Breast epithelium (tissue), 4 donors: Measurements from ENCODE around the gene CHP1. TPM values are rescaled to one million over a fixed set of nuclear protein-coding genes. Genes with fewer than 3 reads are reported as not detected.

Experiments used
- DNase-seq, 2 donors: peaks; one replicate each; pipeline ENCODE4 v3.0.0-alpha.2; 2019; ENCODE audit warnings: low spot score in 2 of 2
- H3K27ac ChIP-seq, 2 donors: fragments of 200-600 bp; sonication (generic) in 1 of 2; one replicate each; pipeline ENCODE4 v1.5.1; 2016 to 2019; ENCODE audit warnings: mild to moderate bottlenecking in 1 of 2
- H3K27me3 ChIP-seq, 2 donors: fragments of 200-600 bp; sonication (generic) in 1 of 2; one replicate each; pipeline versions ENCODE4 v1.5.1 to v1.6.0; 2017 to 2019; ENCODE audit warnings: control low read depth in 1 of 2, mild to moderate bottlenecking in 1 of 2
- H3K36me3 ChIP-seq: fragments of 200-600 bp; one replicate; pipeline ENCODE4 v1.5.1; 2019
- H3K4me1 ChIP-seq, 2 donors: fragments of 200-600 bp; sonication (generic); one replicate each; pipeline ENCODE4 v1.5.1; 2016 to 2019; ENCODE audit warnings: control low read depth in 1 of 2
- H3K4me3 ChIP-seq, 3 donors: fragments of 200-600 bp; sonication (generic); 1 replicate in 2 of 3; 2 replicates in 1 of 3; pipeline ENCODE4 v1.5.1; 2016 to 2019; ENCODE audit warnings: mild to moderate bottlenecking in 3 of 3, moderate library complexity in 2 of 3
- H3K9me3 ChIP-seq, 2 donors: fragments of 200-600 bp; sonication (generic) in 1 of 2; one replicate each; pipeline ENCODE4 v1.5.1; 2016 to 2019; ENCODE audit warnings: control low read depth in 1 of 2
- POLR2A ChIP-seq: fragments of 450-650 bp; IDR thresholded peaks from one replicate; pipeline ENCODE4 v1.6.1; 2016; ENCODE audit warnings: antibody characterized with exemption, mild to moderate bottlenecking, moderate library complexity
- POLR2AphosphoS5 ChIP-seq, 3 donors: sonication (generic); formaldehyde crosslinking; IDR thresholded peaks; one replicate each; pipeline ENCODE4 v1.6.1; 2017; ENCODE audit warnings: antibody characterized with exemption in 3 of 3
- intact Hi-C: fragments of 100-400 bp; cut with DNase I; formaldehyde crosslinking; loops from one replicate; pipeline ENCODE4 v1.15.1; 2023; ENCODE audit warnings: low total_unique reads
- total RNA-seq, 3 donors: library from RNA; depleted of rRNA; stranded (reverse); fragments of >200 nt; gene quantifications; one replicate each; pipeline ENCODE4 v1.1.0, GENCODE V29; 2016
- TF ChIP-seq, protein P1 (sequence below), 3 donors: fragments of 450-650 bp; IDR thresholded peaks; one replicate each; pipeline ENCODE4 v1.5.1; 2016 to 2017; ENCODE audit warnings: antibody characterized with exemption in 3 of 3, mild to moderate bottlenecking in 3 of 3, moderate library complexity in 3 of 3

CHP1 gene
- total RNA-seq, 3 donors from 2014 or later = 107 to 290 (median 120) TPM

DNA sequence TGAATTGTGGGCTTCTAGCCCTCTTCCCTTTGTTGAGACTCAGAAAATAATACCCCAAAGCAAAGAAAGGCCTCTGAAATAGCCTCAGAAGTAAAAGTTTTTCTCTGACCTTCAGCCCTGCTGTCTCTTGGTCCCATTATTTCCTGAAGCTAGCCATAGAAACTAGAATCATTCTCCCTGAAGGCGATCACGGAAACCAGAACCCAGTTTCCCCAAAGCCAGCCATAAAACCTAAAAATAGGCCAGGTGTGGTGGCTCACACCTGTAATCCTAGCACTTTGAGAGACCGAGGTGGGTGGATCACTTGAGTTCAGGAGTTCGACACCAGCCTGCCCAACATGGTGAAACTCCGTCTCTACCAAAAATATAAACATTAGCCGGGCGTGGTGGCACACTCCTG lies 27.7 kb upstream of the CHP1 start:
- H3K27me3 ChIP-seq = no peaks in the 10 kb centered on the region
- intact Hi-C loops = no loop called here
- no peaks in the 10 kb centered on the region for H3K4me1 ChIP-seq
- no peak overlapping the region for H3K27ac ChIP-seq
- no peak overlapping the region for H3K4me3 ChIP-seq
- TF ChIP-seq POLR2A (no peak), POLR2AphosphoS5 (IDR thresholded peaks at IDR 0.05) (no peak)
- TF ChIP-seq, protein P1, sequence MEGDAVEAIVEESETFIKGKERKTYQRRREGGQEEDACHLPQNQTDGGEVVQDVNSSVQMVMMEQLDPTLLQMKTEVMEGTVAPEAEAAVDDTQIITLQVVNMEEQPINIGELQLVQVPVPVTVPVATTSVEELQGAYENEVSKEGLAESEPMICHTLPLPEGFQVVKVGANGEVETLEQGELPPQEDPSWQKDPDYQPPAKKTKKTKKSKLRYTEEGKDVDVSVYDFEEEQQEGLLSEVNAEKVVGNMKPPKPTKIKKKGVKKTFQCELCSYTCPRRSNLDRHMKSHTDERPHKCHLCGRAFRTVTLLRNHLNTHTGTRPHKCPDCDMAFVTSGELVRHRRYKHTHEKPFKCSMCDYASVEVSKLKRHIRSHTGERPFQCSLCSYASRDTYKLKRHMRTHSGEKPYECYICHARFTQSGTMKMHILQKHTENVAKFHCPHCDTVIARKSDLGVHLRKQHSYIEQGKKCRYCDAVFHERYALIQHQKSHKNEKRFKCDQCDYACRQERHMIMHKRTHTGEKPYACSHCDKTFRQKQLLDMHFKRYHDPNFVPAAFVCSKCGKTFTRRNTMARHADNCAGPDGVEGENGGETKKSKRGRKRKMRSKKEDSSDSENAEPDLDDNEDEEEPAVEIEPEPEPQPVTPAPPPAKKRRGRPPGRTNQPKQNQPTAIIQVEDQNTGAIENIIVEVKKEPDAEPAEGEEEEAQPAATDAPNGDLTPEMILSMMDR (IDR thresholded peaks at IDR 0.05) = no peak
- no peak for DNase-seq
- H3K9me3 ChIP-seq = no peaks in the 10 kb centered on the region
- no peaks in the 10 kb centered on the region for H3K36me3 ChIP-seq

DNA sequence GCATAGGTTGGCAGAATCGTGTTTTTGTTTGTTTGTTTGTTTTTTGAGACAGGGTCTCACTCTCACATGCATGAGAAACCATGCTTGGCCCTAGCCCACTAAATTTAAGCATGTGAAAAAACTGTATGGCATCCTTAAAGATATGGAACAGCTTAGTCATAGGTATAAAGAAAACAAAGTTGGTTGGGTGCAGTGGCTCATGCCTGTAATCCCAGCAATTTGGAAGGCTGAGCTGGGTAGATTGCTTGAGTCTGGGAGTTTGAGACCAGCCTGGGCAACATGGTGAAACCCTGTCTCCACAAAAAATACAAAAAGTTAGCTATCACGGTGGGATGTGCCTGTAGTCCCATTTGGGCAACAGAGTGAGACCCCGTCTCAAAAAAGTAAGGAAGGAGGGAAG lies 25.8 kb upstream of the CHP1 start:
- TF ChIP-seq, protein P1 (IDR thresholded peaks at IDR 0.05) = no peak
- TF ChIP-seq POLR2AphosphoS5 (IDR thresholded peaks at IDR 0.05) (no peak), POLR2A (no peak)
- intact Hi-C loops = no loop called here
- DNase-seq = no peak
- H3K4me3 ChIP-seq = no peak overlapping the region
- no peaks in the 10 kb centered on the region for H3K4me1 ChIP-seq
- no peaks in the 10 kb centered on the region for H3K36me3 ChIP-seq
- no peaks in the 10 kb centered on the region for H3K27me3 ChIP-seq
- H3K9me3 ChIP-seq = no peaks in the 10 kb centered on the region
- no peak overlapping the region for H3K27ac ChIP-seq

GRCh38 chr15:41207687-41208448 lies 23.2 kb upstream of the CHP1 start:
- TF ChIP-seq, protein P1 (IDR thresholded peaks at IDR 0.05) = no peak
- TF ChIP-seq POLR2AphosphoS5 (IDR thresholded peaks at IDR 0.05) (no peak), POLR2A (no peak)
- Histone ChIP-seq H3K36me3 (no peaks in the 10 kb centered on the region), H3K27ac (peak overlapping the region in 1 of 2 donors; percentile 25), H3K4me1 (no peaks in the 10 kb centered on the region), H3K27me3 (no peaks in the 10 kb centered on the region), H3K4me3 (no peak overlapping the region), H3K9me3 (no peaks in the 10 kb centered on the region)
- peak in 1 of 2 donors; percentile 47 for DNase-seq
- intact Hi-C loops = no loop called here

DNA sequence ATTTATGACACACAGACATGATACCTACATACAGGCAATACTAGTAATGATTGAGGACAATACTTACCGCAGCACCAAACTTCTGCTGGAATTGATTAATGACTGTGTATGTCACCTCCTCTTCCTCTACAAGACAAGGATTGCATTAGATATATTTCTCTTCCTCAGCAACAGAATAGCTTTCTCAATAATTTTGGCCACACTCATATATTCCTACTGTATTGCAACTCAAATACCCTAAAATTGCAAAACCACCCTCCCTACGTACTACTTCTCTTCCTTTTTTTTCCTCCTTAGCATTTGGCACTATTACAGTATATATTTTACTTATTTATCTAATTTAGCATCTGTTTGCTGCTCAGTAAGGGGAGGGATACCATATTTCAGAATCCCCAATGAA lies 15.4 kb upstream of the CHP1 start:
- H3K27ac ChIP-seq = no peak overlapping the region
- TF ChIP-seq POLR2A (no peak), POLR2AphosphoS5 (IDR thresholded peaks at IDR 0.05) (no peak)
- H3K4me1 ChIP-seq = no peaks in the 10 kb centered on the region
- DNase-seq = no peak
- no peaks in the 10 kb centered on the region for H3K36me3 ChIP-seq
- no peaks in the 10 kb centered on the region for H3K27me3 ChIP-seq
- H3K9me3 ChIP-seq = no peaks in the 10 kb centered on the region
- intact Hi-C loops = no loop called here
- no peak overlapping the region for H3K4me3 ChIP-seq

DNA sequence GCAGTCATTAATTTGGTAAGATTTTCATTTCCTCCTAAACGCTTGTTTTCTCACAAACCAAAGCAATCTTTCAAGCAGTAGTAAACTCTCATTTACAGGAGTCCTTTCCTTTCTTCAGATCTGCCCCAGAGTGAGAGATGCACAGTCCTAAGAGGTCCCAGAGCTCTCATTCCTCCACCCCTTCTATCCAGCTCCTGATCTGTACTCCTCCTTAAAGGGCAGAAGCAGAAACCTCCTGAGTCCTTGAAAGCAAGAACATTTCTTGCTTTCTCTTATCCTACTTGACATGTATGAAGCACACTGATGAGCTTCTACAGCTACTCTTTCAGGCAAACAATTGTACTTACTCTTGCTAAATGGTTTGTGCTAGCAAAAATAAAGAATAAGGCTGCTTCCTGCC lies 12.2 kb upstream of the CHP1 start:
- Histone ChIP-seq H3K36me3 (no peaks in the 10 kb centered on the region), H3K4me3 (no peak overlapping the region), H3K4me1 (no peaks in the 10 kb centered on the region), H3K9me3 (no peaks in the 10 kb centered on the region), H3K27ac (no peak overlapping the region), H3K27me3 (no peaks in the 10 kb centered on the region)
- intact Hi-C loops = no loop called here
- TF ChIP-seq POLR2AphosphoS5 (IDR thresholded peaks at IDR 0.05) (no peak), POLR2A (no peak)
- TF ChIP-seq, protein P1 (IDR thresholded peaks at IDR 0.05) = no peak
- DNase-seq = no peak
